ENCODE measurements around the gene PPP4C. TPM values are rescaled to one million over a fixed set of nuclear protein-coding genes. Genes with fewer than 3 reads are reported as not detected.
A peak's percentile ranks its signal among the peaks of the same experiment; 100 is the strongest.

The PPP4C gene
- total RNA-seq, 1 experiment from 2014 or later = 116 TPM

DNA sequence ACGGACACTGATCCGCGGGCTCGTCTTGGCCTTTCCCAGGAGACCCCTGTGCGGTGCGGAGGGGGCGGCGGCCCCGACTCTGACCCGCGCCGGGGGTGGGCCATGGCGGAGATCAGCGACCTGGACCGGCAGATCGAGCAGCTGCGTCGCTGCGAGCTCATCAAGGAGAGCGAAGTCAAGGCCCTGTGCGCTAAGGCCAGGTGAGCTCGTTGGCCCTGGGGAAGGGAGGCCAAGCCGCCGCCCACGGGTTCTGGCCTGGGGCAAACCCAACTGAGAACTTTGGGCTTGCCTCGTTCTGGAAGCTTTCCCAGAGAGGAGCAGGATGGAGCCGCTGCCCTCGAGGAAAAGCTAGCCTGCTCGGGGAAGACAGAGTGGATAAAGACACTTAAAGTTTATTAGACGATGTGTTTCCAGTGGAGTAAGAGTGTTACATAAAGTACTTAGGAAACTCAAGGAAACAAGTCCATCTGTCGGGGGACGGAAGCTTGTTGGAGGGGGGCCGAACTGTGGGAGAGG is 540 bp downstream of the PPP4C start:
- TF ChIP-seq EZH2phosphoT487 (IDR thresholded peaks at IDR 0.05; ENCODE audit: borderline replicate concordance, low read length) (no peak), EZH2 (IDR thresholded peaks at IDR 0.05; ENCODE audit: low read length, unreplicated experiment) (no peak)
- TF ChIP-seq, protein P1, sequence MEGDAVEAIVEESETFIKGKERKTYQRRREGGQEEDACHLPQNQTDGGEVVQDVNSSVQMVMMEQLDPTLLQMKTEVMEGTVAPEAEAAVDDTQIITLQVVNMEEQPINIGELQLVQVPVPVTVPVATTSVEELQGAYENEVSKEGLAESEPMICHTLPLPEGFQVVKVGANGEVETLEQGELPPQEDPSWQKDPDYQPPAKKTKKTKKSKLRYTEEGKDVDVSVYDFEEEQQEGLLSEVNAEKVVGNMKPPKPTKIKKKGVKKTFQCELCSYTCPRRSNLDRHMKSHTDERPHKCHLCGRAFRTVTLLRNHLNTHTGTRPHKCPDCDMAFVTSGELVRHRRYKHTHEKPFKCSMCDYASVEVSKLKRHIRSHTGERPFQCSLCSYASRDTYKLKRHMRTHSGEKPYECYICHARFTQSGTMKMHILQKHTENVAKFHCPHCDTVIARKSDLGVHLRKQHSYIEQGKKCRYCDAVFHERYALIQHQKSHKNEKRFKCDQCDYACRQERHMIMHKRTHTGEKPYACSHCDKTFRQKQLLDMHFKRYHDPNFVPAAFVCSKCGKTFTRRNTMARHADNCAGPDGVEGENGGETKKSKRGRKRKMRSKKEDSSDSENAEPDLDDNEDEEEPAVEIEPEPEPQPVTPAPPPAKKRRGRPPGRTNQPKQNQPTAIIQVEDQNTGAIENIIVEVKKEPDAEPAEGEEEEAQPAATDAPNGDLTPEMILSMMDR (conservative IDR thresholded peaks at IDR 0.05; ENCODE audit: low read depth, low read length) = no peak
- peak overlapping the region; percentile 37 for H2AFZ ChIP-seq (ENCODE audit: low read length)
- no peaks in the 10 kb centered on the region for H3K27me3 ChIP-seq (ENCODE audit: low read length)
- peak overlapping the region; percentile 94 for H3K9ac ChIP-seq (ENCODE audit: low read length)
- peak overlapping the region; percentile 94 for H3K4me3 ChIP-seq (ENCODE audit: low read length)
- H3K4me2 ChIP-seq (ENCODE audit: low read length) = peak overlapping the region; percentile 97
- no TSS peak for BruUV-seq (replicated peaks)
- H3K9me2 ChIP-seq (replicated peaks; ENCODE audit: low read length) = no peaks in the 10 kb centered on the region
- 0 out of 2 replicates have a peak, but pooled peaks cover 4% of the 10 kb centered on the region for H4K20me1 ChIP-seq (ENCODE audit: low read length)
- H3K27ac ChIP-seq (ENCODE audit: low read length) = peak overlapping the region; percentile 69
- H3K4me1 ChIP-seq (ENCODE audit: insufficient read depth, low read length) = peaks cover 17% of the 10 kb centered on the region
- H3K9me3 ChIP-seq (ENCODE audit: low read length) = no peaks in the 10 kb centered on the region
- POLR2A ChIA-PET (ENCODE audit: unreplicated experiment) = interaction anchor here (0.6 kb wide), 1 partner anchor 15 kb away, joined by 3 read pairs; no protein-coding TSS in a partner anchor
- intact Hi-C loops (cut with micrococcal nuclease) = no loop called here
- peak; percentile 14 for ATAC-seq
- peaks cover 6% of the 10 kb centered on the region for H3F3A ChIP-seq (ENCODE audit: low read length, unreplicated experiment)
- CTCF ChIA-PET = no interaction called here
- no peak for DNase-seq
- peaks cover 20% of the 10 kb centered on the region; the same call in 1 of the 2 replicates for H3K36me3 ChIP-seq (ENCODE audit: low read depth, low read length)
- peaks cover 44% of the 10 kb centered on the region for H3K79me2 ChIP-seq (ENCODE audit: low read length)

DNA sequence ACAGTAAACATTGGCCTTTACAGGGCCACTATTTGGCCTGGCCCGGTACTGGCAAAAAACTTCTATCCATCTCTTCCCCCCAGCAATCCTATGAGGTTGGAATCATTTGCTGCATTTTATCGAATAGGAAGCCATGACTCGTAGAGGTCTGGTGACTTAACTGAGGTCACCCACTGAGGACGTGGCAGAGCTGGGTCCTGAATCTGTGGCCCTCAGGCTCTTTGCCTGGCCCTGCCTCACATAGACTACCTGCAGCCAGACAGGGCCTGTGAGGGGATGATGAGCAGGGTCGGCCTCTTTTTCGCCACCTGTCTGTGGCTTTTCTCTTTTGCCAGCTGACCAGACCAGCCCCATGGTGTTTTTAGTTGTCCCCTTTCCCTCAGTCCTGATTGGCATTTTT is 1.9 kb downstream of the PPP4C start:
- H3F3A ChIP-seq (ENCODE audit: low read length, unreplicated experiment) = peaks cover 6% of the 10 kb centered on the region
- H3K4me1 ChIP-seq (ENCODE audit: insufficient read depth, low read length) = peaks cover 17% of the 10 kb centered on the region
- peak overlapping the region; percentile 94 for H3K4me3 ChIP-seq (ENCODE audit: low read length)
- intact Hi-C loops (cut with micrococcal nuclease) = no loop called here
- TF ChIP-seq, protein P1 (conservative IDR thresholded peaks at IDR 0.05; ENCODE audit: low read depth, low read length) = no peak
- TF ChIP-seq EZH2phosphoT487 (IDR thresholded peaks at IDR 0.05; ENCODE audit: borderline replicate concordance, low read length) = no peak
- TF ChIP-seq EZH2 (IDR thresholded peaks at IDR 0.05; ENCODE audit: low read length, unreplicated experiment) = no peak
- ATAC-seq = no peak
- H3K9me3 ChIP-seq (ENCODE audit: low read length) = no peaks in the 10 kb centered on the region
- peaks cover 10% of the 10 kb centered on the region; the same call in 1 of the 2 replicates for H3K36me3 ChIP-seq (ENCODE audit: low read depth, low read length)
- BruUV-seq (replicated peaks) = no TSS peak
- POLR2A ChIA-PET (ENCODE audit: unreplicated experiment) = no interaction called here
- CTCF ChIA-PET = no interaction called here
- no peaks in the 10 kb centered on the region for H3K9me2 ChIP-seq (replicated peaks; ENCODE audit: low read length)
- peak overlapping the region; percentile 97 for H3K4me2 ChIP-seq (ENCODE audit: low read length)
- no peak overlapping the region for H3K9ac ChIP-seq (ENCODE audit: low read length)
- H3K27me3 ChIP-seq (ENCODE audit: low read length) = no peaks in the 10 kb centered on the region
- DNase-seq = no peak
- peaks cover 44% of the 10 kb centered on the region for H3K79me2 ChIP-seq (ENCODE audit: low read length)
- 0 out of 2 replicates have a peak, but pooled peaks cover 4% of the 10 kb centered on the region for H4K20me1 ChIP-seq (ENCODE audit: low read length)
- H2AFZ ChIP-seq (ENCODE audit: low read length) = no peak overlapping the region
- H3K27ac ChIP-seq (ENCODE audit: low read length) = no peak overlapping the region

DNA sequence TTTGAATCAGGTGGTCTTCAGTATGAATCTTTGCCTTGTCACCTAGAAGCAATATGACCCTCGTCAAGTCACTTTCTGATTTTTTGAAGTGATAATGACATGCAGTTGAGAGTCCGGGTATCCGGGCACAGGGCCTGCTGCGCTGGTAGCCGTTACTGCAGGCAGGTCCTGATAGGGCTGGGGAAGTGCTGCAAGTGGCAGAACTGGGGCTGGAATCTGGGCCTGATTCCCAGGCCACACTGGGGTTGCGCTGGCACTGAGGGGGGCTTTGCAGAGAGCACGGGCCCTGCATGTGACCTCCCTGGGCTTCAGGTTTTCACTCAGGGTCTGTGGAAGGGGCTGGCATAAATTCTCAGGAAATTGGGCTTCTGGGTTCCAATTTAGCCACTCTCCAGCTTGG is 3.0 kb downstream of the PPP4C start:
- POLR2A ChIA-PET (ENCODE audit: unreplicated experiment) = no interaction called here

More for the DNA sequence above, 3.0 kb downstream of the PPP4C start:
- DNase-seq (no peak), ATAC-seq (no peak)
- Histone ChIP-seq H3F3A (ENCODE audit: low read length, unreplicated experiment) (peaks cover 6% of the 10 kb centered on the region), H3K9ac (ENCODE audit: low read length) (no peak overlapping the region), H3K27me3 (ENCODE audit: low read length) (no peaks in the 10 kb centered on the region), H3K36me3 (ENCODE audit: low read depth, low read length) (peaks cover 10% of the 10 kb centered on the region; the same call in 1 of the 2 replicates), H3K4me1 (ENCODE audit: insufficient read depth, low read length) (peaks cover 17% of the 10 kb centered on the region), H3K4me2 (ENCODE audit: low read length) (no peak overlapping the region), H3K9me2 (replicated peaks; ENCODE audit: low read length) (no peaks in the 10 kb centered on the region), H3K9me3 (ENCODE audit: low read length) (no peaks in the 10 kb centered on the region), H4K20me1 (ENCODE audit: low read length) (0 out of 2 replicates have a peak, but pooled peaks cover 4% of the 10 kb centered on the region), H3K79me2 (ENCODE audit: low read length) (peaks cover 44% of the 10 kb centered on the region), H3K27ac (ENCODE audit: low read length) (no peak overlapping the region), H2AFZ (ENCODE audit: low read length) (no peak overlapping the region), H3K4me3 (ENCODE audit: low read length) (no peak overlapping the region)
- CTCF ChIA-PET = no interaction called here
- BruUV-seq (replicated peaks) = no TSS peak
- TF ChIP-seq, protein P1 (conservative IDR thresholded peaks at IDR 0.05; ENCODE audit: low read depth, low read length) = no peak
- TF ChIP-seq EZH2 (IDR thresholded peaks at IDR 0.05; ENCODE audit: low read length, unreplicated experiment) (no peak), EZH2phosphoT487 (IDR thresholded peaks at IDR 0.05; ENCODE audit: borderline replicate concordance, low read length) (no peak)
- intact Hi-C loops (cut with micrococcal nuclease) = no loop called here
